Nephron (organoid): ENCODE measurements around the gene MATN4.

ENCODE experiments used
- H3K27ac Mint-ChIP-seq, 3 experiments: 2 replicates each; pipeline ENCODE4 v1.8.0; 2020; ENCODE audit warnings: mixed read lengths in 3 of 3, mild to moderate bottlenecking in 2 of 3, moderate library complexity in 1 of 3
- H3K27me3 Mint-ChIP-seq: 2 replicates; pipeline ENCODE4 v1.8.0; 2021; ENCODE audit warnings: low read depth, mild to moderate bottlenecking, moderate library complexity, mixed read lengths
- H3K36me3 Mint-ChIP-seq: 2 replicates; pipeline ENCODE4 v1.8.0; 2020; ENCODE audit warnings: low read depth, mixed read lengths
- H3K4me1 Mint-ChIP-seq: 2 replicates; pipeline ENCODE4 v1.8.0; 2020; ENCODE audit warnings: mixed read lengths
- H3K4me3 Mint-ChIP-seq, 3 experiments: 2 replicates each; pipeline ENCODE4 v1.8.0; 2020; ENCODE audit warnings: mild to moderate bottlenecking in 3 of 3, mixed read lengths in 3 of 3, moderate library complexity in 2 of 3
- H3K9me3 Mint-ChIP-seq: 2 replicates; pipeline ENCODE4 v1.8.0; 2020; ENCODE audit warnings: mixed read lengths
- TF ChIP-seq, protein P1 (sequence below), 3 experiments: fragments of 200-600 bp; sonication (generic); IDR thresholded peaks; one replicate each; pipeline ENCODE4 v1.5.0; 2021; ENCODE audit warnings: antibody characterized with exemption in 3 of 3; ENCODE audit not compliant: unreplicated experiment in 3 of 3

The MATN4 gene

DNA sequence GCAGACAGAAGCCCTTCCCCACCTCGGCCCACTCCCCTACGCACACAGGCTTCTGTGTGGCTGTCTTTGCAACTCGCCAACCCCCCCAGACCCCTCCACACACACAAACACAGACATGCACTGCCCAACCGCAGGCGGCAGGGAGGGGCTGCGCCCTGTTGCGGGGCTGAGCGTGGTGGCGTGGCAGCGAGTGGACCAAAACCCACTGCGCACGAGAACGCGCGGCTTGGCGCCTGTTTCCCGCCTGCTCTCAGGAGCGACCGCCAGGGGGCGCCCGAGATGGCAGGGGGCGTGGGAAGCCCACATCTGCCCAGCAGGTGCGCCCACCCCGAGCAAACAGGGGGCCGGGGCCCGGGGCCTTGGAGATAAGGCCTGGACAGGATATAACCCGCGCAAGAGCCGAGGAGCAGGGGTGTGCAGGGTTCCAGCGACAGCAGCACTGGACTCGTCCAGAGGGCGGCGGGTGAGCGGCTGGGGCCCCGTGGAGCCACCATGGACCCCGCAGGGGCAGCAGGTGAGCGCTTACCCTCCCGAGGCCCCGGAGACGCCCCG lies 1.6 kb downstream of the MATN4 start, which contains the start of gene RBPJL:
Gene RBPJL, plus strand, starts transcription at position 410 of the 552 bp plus-strand sequence. Its CDS starts 83 bp downstream, at position 493.
- TF ChIP-seq, protein P1, sequence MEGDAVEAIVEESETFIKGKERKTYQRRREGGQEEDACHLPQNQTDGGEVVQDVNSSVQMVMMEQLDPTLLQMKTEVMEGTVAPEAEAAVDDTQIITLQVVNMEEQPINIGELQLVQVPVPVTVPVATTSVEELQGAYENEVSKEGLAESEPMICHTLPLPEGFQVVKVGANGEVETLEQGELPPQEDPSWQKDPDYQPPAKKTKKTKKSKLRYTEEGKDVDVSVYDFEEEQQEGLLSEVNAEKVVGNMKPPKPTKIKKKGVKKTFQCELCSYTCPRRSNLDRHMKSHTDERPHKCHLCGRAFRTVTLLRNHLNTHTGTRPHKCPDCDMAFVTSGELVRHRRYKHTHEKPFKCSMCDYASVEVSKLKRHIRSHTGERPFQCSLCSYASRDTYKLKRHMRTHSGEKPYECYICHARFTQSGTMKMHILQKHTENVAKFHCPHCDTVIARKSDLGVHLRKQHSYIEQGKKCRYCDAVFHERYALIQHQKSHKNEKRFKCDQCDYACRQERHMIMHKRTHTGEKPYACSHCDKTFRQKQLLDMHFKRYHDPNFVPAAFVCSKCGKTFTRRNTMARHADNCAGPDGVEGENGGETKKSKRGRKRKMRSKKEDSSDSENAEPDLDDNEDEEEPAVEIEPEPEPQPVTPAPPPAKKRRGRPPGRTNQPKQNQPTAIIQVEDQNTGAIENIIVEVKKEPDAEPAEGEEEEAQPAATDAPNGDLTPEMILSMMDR (IDR thresholded peaks at IDR 0.05; ENCODE audit: unreplicated experiment in 3 of 3): peak; percentile 63 to 71 (median 70)
- Mint-ChIP-seq H3K36me3 (no peaks in the 10 kb centered on the region), H3K27ac (no peak within 1 kb of the TSS), H3K4me1 (peaks cover 6% of the 10 kb centered on the region), H3K4me3 (no peak within 1 kb of the TSS), H3K9me3 (no peaks in the 10 kb centered on the region), H3K27me3 (peaks cover 50% of the 10 kb centered on the region)

DNA sequence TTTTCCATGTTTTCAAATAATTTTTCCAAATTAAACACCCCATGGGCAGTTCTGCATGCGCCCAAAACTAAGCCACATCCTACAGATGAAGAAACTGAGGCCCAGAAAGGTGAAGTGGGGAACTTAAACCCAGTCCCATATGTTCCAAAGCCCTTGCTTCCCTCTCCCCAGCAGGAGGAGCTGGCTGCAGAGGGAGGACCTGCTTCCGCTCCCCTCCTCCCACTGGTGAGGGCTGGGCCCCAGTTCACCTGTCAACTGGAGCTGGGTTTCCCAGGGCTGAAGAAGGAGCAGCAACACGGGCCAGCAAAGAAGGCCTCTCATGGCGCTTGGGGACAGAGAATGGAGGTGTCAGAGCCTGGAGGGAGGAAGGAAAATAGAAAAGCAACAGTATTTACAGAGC lies 2.8 kb downstream of the MATN4 start:
- H3K4me3 Mint-ChIP-seq: no peak overlapping the region
- no peaks in the 10 kb centered on the region for H3K9me3 Mint-ChIP-seq
- TF ChIP-seq, protein P1 (IDR thresholded peaks at IDR 0.05; ENCODE audit: unreplicated experiment in 3 of 3): no peak
- no peaks in the 10 kb centered on the region for H3K36me3 Mint-ChIP-seq
- peaks cover 7% of the 10 kb centered on the region for H3K4me1 Mint-ChIP-seq
- H3K27ac Mint-ChIP-seq: no peak overlapping the region
- H3K27me3 Mint-ChIP-seq: peaks cover 45% of the 10 kb centered on the region

DNA sequence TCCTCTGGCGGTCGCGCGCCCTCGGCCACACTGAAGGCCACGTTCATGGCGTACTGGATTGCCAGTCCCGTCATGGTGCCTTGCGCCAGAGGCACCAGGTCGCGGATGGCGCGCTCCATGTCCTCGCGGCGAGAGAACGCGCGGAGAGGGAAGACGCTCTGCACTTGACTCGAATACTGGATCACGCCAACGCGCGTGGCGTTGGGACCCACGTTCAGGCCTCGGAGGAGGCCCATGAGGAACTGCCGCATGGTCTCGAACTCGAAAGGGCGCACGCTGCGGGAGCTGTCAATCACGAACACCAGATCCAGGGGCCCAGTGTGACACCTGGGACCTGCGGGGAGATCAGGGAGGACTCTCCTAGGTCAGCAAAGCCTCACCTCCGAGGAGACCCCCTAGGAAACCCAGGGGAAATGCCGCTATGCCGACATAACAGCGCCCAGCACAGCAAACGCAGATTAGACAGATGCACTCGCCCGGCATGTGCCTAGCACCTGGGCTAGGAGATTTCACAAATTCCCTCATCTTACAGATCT lies 3.6 kb downstream of the MATN4 start:
- no peak overlapping the region for H3K4me3 Mint-ChIP-seq

DNA sequence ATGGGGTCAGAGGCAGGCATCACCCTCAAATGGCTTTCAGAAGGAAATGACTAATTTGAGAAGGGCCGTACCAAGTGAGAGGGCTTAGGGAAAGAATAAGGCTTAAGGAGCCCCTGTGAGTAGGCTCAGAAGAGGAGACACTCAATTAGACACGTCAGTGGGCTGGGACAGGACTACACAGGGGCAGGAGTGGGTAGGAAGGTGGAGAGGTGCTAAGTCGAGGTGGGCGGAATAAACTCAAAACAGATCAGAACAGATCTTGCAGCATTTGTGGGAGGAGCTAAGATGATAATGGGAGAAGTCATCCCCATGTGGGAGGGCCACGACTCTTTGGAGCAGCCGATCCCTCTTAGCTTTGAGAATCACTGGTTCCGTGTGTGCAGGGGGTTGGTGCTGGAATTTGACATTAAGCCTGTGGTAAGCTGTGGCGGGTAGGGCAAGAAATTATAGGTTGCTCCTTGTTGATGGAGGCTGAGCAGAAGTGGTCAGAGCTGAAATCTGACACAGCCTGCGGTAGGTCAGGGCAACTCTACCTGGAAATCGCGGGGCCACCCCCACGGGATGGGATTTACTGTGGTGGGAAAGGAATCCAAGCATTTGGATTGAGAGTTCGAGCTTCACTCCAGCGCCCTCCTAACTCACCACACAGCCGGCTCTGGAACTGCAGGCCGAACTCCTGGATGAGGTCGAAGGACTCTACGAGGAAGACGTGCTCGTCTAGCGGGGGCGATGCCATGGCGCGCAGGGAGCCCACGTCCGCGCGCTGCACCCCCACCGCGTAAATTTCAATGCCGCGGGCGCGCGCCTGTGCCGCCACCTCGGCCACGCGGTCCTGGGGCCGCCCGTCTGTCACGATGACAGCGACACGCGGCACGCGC lies 4.3 kb downstream of the MATN4 start:
- H3K27me3 Mint-ChIP-seq: peaks cover 36% of the 10 kb centered on the region

More for the DNA sequence above, 3.6 kb downstream of the MATN4 start:
- Mint-ChIP-seq H3K27me3 (peaks cover 40% of the 10 kb centered on the region), H3K4me1 (peaks cover 7% of the 10 kb centered on the region), H3K9me3 (no peaks in the 10 kb centered on the region), H3K27ac (no peak overlapping the region), H3K36me3 (no peaks in the 10 kb centered on the region)
- TF ChIP-seq, protein P1 (IDR thresholded peaks at IDR 0.05; ENCODE audit: unreplicated experiment in 3 of 3): no peak

DNA sequence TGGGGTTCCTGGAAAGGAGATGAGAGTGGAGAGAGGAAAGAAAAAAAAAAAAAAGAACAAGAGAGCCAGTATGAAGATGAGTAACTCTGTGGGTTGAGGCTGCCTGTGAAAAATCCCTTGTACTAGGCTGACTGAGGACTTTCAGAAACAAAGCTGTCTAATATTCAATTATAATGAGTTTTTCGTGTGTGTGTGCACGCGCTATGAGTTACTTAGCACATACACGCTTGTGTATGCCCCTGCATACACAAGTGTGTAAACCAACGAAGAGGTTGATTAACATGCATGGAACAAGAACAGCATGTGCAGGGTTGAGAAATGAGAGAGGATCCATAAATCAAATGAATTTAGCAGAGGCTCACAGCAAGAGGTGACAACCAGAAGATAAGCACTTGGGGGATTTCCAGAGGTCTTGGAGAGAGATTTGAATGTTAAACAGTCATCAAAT lies 6.3 kb downstream of the MATN4 start:
- H3K4me3 Mint-ChIP-seq: no peak overlapping the region
- TF ChIP-seq, protein P1 (IDR thresholded peaks at IDR 0.05; ENCODE audit: unreplicated experiment in 3 of 3): no peak
- H3K27ac Mint-ChIP-seq: no peak overlapping the region
- peaks cover 22% of the 10 kb centered on the region for H3K27me3 Mint-ChIP-seq
- H3K9me3 Mint-ChIP-seq: no peaks in the 10 kb centered on the region
- peaks cover 7% of the 10 kb centered on the region for H3K4me1 Mint-ChIP-seq
- no peaks in the 10 kb centered on the region for H3K36me3 Mint-ChIP-seq

More for the DNA sequence above, 4.3 kb downstream of the MATN4 start:
- no peaks in the 10 kb centered on the region for H3K9me3 Mint-ChIP-seq
- no peaks in the 10 kb centered on the region for H3K36me3 Mint-ChIP-seq
- H3K27ac Mint-ChIP-seq: no peak overlapping the region
- TF ChIP-seq, protein P1 (IDR thresholded peaks at IDR 0.05; ENCODE audit: unreplicated experiment in 3 of 3): no peak
- H3K4me3 Mint-ChIP-seq: no peak overlapping the region
- peaks cover 7% of the 10 kb centered on the region for H3K4me1 Mint-ChIP-seq
